Mesothelial cell of epicardium (in vitro differentiated cells): ENCODE measurements around the gene CYSLTR1. TPM values are rescaled to one million over a fixed set of nuclear protein-coding genes. Genes with fewer than 3 reads are reported as not detected.

Source experiments
- DNase-seq, 2 experiments: peaks; one replicate each; pipeline ENCODE4 v3.0.0; 2021; ENCODE audit warnings: low spot score in 2 of 2; ENCODE audit not compliant: unreplicated experiment in 2 of 2
- H3K27ac Mint-ChIP-seq: 2 replicates; pipeline ENCODE4 v1.8.0; 2021; ENCODE audit warnings: mixed read lengths
- H3K27me3 Mint-ChIP-seq: 2 replicates; pipeline ENCODE4 v1.8.0; 2021; ENCODE audit warnings: low read depth, mixed read lengths
- H3K36me3 Mint-ChIP-seq: 2 replicates; pipeline ENCODE4 v1.8.0; 2021; ENCODE audit warnings: mixed read lengths
- H3K4me1 Mint-ChIP-seq: 2 replicates; pipeline ENCODE4 v1.8.0; 2021; ENCODE audit warnings: mixed read lengths
- H3K4me3 Mint-ChIP-seq: 2 replicates; pipeline ENCODE4 v1.8.0; 2021; ENCODE audit warnings: mild to moderate bottlenecking, moderate library complexity, mixed read lengths
- H3K9me3 Mint-ChIP-seq: 2 replicates; pipeline ENCODE4 v1.8.0; 2021; ENCODE audit warnings: mixed read lengths
- total RNA-seq: library from RNA; stranded (reverse); gene quantifications from 3 replicates; pipeline ENCODE4 v1.2.1, GENCODE V29; 2021
- TF ChIP-seq, protein P1 (sequence below): fragments of 200-600 bp; sonication (generic); IDR thresholded peaks from one replicate; pipeline ENCODE4 v1.5.0; 2021; ENCODE audit warnings: antibody characterized with exemption; ENCODE audit not compliant: unreplicated experiment

The CYSLTR1 gene
- total RNA-seq, 1 donor from 2014 or later, result 0.54 TPM

DNA sequence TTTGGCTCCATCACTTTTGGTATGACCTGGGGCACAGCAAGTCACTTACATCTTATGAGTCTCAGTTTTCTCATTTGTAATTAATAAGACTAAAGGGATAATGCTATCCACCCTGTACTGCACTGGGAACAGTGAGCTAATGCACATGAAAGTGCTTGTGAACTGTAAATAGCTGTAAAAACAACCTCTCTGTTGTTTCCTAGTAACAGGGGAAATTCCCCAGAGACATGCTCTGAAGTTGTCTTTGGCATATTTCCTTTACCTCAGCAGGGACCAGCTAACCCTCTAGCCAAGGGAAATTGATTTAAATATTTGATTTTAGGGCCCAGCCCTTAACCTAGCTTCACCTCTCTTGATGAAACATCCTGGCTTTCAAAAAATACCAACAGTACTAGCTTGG is 6.1 kb upstream of the CYSLTR1 start:
- H3K27ac Mint-ChIP-seq, result no peak overlapping the region
- no peaks in the 10 kb centered on the region for H3K36me3 Mint-ChIP-seq
- peaks cover 45% of the 10 kb centered on the region for H3K9me3 Mint-ChIP-seq
- no peaks in the 10 kb centered on the region for H3K27me3 Mint-ChIP-seq
- TF ChIP-seq, protein P1, sequence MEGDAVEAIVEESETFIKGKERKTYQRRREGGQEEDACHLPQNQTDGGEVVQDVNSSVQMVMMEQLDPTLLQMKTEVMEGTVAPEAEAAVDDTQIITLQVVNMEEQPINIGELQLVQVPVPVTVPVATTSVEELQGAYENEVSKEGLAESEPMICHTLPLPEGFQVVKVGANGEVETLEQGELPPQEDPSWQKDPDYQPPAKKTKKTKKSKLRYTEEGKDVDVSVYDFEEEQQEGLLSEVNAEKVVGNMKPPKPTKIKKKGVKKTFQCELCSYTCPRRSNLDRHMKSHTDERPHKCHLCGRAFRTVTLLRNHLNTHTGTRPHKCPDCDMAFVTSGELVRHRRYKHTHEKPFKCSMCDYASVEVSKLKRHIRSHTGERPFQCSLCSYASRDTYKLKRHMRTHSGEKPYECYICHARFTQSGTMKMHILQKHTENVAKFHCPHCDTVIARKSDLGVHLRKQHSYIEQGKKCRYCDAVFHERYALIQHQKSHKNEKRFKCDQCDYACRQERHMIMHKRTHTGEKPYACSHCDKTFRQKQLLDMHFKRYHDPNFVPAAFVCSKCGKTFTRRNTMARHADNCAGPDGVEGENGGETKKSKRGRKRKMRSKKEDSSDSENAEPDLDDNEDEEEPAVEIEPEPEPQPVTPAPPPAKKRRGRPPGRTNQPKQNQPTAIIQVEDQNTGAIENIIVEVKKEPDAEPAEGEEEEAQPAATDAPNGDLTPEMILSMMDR, result no peak
- no peak for DNase-seq
- peaks cover 12% of the 10 kb centered on the region for H3K4me1 Mint-ChIP-seq
- no peak overlapping the region for H3K4me3 Mint-ChIP-seq

DNA sequence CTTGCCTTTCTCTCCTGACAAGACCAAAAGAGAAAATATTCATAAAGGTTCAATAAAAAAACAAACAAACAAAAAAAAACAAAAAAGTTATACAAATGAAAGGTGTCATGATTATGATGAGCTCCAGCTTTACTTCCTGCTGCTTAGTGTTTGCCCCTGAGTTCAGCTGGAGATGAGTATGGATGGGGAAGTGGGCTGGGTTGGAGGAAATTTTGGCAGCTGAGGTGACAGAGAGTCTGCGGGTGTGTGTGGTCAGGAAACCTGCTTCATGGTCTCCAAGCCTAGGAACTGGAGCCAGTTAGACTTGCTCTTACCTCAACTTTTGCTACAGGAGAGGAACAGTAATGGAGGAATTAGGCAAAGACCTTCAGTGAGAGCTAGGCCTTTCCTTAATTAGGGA is 4.3 kb upstream of the CYSLTR1 start:
- no peak for DNase-seq
- Mint-ChIP-seq H3K4me3 (no peak overlapping the region), H3K27me3 (no peaks in the 10 kb centered on the region), H3K4me1 (peaks cover 22% of the 10 kb centered on the region), H3K36me3 (no peaks in the 10 kb centered on the region), H3K9me3 (peaks cover 37% of the 10 kb centered on the region), H3K27ac (no peak overlapping the region)
- TF ChIP-seq, protein P1, result no peak

DNA sequence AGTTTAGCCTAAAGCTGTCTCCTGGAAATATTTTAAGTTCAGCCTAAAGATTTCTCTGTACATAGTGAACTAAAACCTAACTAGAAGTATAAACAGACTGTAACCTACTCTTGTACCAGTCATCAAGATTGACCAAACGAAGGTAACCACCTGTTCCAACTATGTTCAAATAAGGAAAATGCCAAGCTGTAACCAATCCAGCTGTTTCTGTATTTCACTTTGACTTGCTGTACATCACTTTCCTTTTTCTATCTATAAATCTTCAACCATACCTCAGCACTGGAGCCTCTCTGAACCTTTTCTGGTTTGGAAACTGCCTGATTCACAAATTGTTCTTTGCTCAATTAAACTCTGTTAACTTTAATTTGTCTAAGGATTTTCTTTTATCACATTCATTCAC is 3.1 kb upstream of the CYSLTR1 start:
- TF ChIP-seq, protein P1, result no peak
- H3K27me3 Mint-ChIP-seq, result no peaks in the 10 kb centered on the region
- H3K4me3 Mint-ChIP-seq, result no peak overlapping the region
- no peak overlapping the region for H3K27ac Mint-ChIP-seq
- H3K4me1 Mint-ChIP-seq, result peaks cover 22% of the 10 kb centered on the region
- no peak for DNase-seq
- H3K36me3 Mint-ChIP-seq, result no peaks in the 10 kb centered on the region
- peaks cover 28% of the 10 kb centered on the region for H3K9me3 Mint-ChIP-seq

DNA sequence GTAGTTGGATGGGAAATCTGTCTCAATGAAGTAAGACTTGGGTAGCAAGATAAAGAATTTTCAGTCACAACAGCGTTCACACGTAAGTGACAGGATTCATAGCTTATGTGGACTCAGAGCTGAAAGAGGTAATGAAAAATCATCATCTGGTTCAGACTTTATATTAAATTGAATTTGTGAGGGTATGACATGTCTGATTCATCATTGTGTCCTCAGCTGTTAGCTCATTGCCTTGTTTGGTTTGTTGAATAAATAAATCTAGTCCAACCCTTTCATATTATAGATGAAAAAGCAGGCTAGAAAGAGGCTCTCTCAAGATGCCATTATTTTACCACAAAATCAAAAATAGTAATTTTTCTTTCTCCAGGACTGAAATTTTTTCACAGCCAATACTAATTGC is 2.7 kb upstream of the CYSLTR1 start:
- DNase-seq, result no peak
- TF ChIP-seq, protein P1, result no peak
- Mint-ChIP-seq H3K36me3 (no peaks in the 10 kb centered on the region), H3K9me3 (peaks cover 28% of the 10 kb centered on the region), H3K27me3 (no peaks in the 10 kb centered on the region), H3K4me1 (peaks cover 22% of the 10 kb centered on the region), H3K4me3 (no peak overlapping the region), H3K27ac (no peak overlapping the region)

DNA sequence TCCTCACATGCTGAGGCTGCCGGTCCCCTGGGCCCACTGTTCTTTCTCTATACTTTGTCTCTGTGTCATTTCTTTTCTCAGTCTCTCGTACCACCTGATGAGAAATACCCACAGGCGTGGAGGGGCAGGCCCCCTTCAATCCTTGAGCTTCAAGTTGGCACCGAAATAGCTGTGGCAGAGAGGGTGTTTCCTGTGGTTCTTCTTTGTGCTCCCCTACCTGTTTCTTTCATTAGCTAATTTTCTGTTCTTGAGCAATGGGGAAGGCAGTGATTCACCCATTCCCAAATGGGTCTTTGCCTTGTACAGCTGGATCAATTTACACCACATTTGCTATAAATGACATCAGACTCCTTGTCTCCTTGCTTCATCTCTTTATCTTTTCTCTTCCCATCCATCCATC is 2.1 kb upstream of the CYSLTR1 start:
- H3K9me3 Mint-ChIP-seq, result peaks cover 25% of the 10 kb centered on the region
- H3K4me1 Mint-ChIP-seq, result peaks cover 22% of the 10 kb centered on the region
- no peak for DNase-seq
- TF ChIP-seq, protein P1, result no peak
- no peak overlapping the region for H3K4me3 Mint-ChIP-seq
- no peaks in the 10 kb centered on the region for H3K27me3 Mint-ChIP-seq
- peak overlapping the region; percentile 59 for H3K27ac Mint-ChIP-seq
- H3K36me3 Mint-ChIP-seq, result no peaks in the 10 kb centered on the region

DNA sequence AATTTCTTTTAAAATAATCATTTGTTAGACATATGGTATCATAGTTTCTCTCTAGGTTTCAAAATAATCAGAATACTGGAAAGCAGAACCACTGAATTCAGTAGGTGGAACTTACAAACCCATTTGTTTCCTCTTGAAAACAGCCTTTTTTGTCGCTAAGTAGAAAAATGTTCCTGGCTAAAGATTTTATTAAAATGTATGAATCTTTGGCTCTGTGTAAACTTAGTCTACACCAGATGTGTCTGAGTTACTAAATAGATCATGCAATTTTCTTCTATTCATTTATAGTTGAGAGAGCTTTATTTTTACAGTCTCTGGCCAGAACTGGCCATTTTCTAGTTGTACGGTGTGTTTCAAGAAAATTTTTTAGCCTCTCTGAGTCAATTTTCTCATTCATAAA is 1.0 kb downstream of the CYSLTR1 start:
- peaks cover 19% of the 10 kb centered on the region for H3K9me3 Mint-ChIP-seq
- no peak overlapping the region for H3K4me3 Mint-ChIP-seq
- DNase-seq, result no peak
- H3K4me1 Mint-ChIP-seq, result peaks cover 29% of the 10 kb centered on the region
- no peak overlapping the region for H3K27ac Mint-ChIP-seq
- H3K27me3 Mint-ChIP-seq, result no peaks in the 10 kb centered on the region
- TF ChIP-seq, protein P1, result no peak
- no peaks in the 10 kb centered on the region for H3K36me3 Mint-ChIP-seq
